NCI-H524 (cell line): ENCODE measurements around the gene MICU1.
"Not testable (repeated sequence)": the region's sequence is repeated elsewhere in the genome, so short reads cannot be mapped to it uniquely, and the experiment has no call there.

Experiments used
- DNase-seq, 2 experiments: peaks; one replicate each; lab custom pipeline; 2025; lab: John Stamatoyannopoulos, UW

MICU1 gene

DNA sequence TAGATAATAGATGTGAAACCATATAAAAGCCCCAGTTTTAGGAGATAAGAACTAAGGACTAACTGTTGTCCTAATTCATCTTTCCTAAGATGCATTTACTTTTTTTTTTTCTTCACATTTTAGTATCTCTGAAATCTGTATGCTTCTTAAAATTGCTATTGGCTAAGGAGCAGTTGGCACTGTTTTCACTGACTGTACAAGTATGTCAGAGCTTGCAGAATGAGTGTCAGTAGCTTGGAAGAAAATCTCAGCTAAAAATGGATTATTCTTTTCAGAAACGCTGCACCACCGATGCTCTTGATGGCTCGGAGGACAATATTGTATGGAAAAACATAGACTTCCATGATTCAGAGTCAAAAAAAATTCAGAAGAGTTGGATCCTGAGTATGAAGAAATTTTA is 180.0 kb downstream of the MICU1 start:
- no peak for DNase-seq

DNA sequence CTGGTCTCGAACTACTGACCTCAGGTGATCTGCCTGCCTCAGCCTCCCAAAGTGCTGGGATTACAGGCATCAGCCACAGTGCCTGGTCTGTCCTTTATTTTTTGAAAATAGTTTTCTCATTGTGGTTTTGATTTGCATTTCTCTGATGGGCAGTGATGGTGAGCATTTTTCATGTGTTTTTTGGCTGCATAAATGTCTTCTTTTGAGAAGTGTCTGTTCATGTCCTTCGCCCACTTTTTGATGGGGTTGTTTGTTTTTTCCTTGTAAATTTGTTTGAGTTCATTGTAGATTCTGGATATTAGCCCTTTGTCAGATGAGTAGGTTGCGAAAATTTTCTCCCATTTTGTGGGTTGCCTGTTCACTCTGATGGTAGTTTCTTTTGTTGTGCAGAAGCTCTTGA is 182.9 kb downstream of the MICU1 start:
- DNase-seq, result not testable (repeated sequence)

DNA sequence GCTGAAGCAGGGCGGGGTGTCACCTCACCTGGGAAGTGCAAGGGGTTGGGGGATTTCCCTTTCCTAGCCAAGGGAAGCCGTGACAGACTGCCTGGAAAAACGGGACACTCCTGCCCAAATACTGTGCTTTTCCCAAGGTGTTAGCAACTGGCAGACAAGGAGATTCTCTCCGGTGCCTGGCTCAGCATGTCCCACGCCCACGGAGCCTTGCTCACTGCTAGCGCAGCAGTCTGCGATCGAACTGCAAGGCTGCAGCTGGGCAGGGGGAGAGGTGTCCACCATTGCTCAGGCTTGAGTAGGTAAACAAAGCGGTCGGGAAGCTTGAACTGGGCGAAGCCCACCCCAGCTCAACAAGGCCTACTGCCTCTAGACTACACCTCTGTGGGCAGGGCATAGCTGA is 190.3 kb downstream of the MICU1 start:
- DNase-seq, result no peak

DNA sequence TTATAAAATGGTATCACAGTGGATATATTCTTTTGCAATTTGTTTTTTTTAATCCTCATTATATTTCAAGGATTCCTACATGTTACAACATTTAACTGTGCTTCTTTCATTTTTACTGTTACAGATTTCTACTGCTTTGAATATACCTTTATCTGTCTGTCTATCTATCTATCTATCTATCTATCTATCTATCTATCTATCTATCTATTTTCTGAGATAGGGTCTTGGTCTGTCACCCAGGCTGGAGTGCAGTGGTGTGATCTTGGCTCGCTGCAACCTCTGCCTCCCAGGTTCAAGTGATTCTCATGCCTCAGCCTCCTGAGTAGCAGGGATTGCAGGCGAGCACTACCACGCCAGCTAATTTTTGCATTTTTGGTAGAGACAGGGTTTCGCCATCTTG is 194.9 kb downstream of the MICU1 start:
- DNase-seq, result not testable (repeated sequence)

DNA sequence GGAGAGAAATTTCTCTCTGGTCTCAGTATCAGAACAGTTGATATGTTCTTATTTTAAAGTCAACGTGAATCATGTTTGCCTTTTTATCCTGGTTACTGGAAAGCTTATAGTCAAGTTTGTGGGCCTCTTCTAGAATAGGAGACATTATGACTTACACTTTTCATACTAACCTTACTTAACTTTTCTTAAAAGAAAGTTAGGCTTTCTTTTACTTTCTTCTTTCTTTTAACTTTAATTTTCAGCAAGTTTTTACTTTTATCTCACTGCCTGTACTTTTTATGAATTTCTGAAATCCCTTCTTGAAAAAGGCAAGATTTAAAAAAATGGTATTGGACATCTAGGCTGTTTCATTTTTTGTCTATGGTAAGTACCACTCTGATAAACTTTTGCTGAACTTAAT is 195.9 kb downstream of the MICU1 start:
- no peak for DNase-seq

DNA sequence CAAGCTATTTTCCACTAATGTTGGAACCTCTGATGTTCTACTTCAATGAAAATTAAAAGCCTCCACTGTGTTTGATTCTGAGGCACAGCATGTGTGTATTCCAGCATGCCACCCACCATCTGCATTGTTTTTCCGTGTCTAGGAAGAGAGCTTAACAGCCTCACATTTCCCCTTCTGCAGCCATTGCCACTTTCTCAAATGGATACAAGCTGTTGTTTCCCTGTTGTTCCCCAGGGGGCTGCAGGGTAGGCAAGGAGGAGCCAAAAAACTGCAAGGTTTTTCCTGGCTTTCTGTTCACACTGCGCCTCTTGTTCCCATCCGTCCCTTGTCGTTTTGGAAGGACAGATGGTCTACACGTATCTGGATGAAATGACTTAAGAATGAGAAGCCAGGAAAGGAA is 198.9 kb downstream of the MICU1 start:
- DNase-seq, result peak; percentile 4 to 68

DNA sequence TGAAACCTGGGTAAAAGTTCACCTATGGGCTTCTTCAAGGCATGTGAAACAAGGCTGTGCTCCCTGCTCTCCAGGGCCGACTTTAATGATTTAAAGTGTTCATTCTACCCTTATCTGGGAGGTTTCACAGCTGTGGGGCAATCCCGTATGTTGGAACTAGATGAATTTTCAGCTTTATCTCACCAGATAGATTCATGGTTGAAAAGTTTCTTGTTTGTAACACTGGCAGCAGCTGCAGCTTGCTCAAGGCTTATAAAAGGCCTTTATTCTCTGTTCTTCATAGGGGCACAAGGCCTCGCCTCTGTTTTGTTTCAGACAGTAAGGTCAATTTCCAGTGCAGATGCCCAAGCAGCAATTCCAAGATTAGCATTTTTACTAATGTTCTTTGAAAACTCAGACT is 200.7 kb downstream of the MICU1 start:
- DNase-seq, result no peak

DNA sequence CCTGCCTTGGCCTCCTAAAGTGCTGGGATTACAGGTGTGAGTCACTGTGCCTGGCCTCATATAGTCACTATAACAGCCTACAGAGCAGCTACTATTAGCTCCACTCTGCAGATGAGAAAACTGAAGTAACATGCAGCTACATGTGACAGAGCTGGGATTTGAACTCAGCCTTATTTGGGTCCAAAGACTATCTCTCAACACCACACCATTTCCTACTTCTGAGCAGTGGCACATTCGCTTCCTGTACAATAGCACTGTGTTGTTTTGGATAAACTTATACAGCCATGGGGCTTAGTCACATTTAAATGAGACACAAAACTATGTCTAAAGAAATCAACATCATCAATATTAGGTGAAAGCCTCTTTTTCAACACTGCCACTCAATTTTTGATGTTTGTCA is 201.3 kb downstream of the MICU1 start:
- no peak for DNase-seq

DNA sequence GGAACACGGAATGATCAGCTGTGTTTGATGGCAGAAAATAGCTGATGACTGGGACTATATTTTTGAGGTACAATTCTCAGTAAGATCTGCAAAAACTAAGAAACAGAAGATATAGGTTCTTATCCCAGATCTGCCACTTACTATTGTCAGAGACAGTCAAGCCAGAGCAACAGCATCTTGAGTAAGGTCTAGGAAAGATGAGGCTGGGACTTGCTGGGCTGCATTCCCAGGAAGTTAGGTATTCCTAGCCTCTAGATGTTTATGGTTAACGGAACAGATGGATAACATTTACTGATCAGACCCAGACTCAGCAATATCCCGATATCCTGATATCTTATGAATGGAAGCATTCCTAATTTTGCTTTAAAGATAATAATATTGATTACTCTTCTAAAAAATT is 202.5 kb downstream of the MICU1 start:
- DNase-seq, result no peak

DNA sequence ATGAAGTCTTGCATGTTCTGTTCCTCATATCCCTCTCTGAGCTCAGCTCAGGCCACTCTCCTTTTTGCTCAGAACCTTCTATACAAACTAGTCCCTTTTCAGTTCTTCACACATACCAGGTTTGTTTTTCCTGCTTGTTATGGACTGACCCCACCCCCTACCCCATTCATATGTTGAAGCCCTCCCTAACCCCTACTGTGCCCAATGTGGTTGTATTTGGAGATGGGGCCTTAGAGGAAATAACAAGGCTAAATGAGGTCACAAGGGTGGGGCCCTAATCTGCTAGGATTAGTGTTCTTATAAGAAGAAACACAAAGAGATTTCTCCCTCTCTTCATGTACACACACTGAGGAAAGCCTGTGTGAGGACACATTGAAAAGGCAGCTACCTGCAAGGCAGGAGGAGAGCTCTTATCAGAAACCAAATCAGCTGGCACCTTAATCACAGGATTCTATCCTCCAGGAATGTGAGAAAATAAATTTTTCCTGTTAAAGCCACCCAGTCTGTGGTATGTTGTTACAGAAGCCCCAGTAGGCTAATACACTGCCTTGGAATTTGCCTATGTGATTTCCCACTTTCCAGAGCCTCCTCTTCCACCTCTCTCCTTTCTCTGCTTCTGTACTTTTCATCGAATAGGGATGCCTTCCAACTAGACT is 203.9 kb downstream of the MICU1 start:
- no peak for DNase-seq

DNA sequence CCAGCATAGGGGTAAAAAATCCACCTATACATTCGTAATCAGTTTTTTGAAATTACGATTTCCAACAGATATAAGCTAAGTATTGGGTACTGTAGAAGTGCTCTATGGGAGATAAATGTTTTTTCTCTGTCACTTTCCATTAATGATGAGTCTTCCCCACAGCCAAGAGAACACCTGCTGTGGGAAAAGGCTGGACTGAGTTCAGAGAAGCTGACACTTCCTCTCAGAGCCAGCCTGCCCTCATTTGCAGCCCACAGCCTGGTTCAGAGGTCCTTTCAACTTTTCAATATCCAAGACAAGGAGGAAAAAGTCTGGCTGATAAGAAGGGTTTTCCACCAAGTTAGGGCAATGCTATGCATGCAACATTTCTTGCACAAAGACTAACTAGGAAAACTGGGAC is 206.6 kb downstream of the MICU1 start:
- no peak for DNase-seq

DNA sequence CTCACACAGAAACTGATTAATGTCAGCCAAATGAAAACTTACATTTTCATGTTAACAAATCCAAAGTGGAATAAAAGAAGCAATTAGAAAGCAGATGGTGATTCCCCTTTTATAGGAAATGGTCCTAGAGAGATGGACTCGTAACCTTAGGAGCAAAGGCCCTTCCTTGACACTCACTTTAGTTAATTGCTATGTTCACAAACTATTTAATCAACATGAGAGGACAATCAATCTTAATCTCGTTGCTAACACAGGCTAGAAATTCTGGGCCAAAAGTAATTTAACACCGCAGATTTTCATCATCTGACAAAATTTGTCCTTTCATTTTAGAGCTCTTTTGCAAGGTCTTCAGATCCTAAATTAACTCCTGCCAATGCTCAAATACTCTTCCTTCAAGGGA is 207.2 kb downstream of the MICU1 start:
- no peak for DNase-seq

DNA sequence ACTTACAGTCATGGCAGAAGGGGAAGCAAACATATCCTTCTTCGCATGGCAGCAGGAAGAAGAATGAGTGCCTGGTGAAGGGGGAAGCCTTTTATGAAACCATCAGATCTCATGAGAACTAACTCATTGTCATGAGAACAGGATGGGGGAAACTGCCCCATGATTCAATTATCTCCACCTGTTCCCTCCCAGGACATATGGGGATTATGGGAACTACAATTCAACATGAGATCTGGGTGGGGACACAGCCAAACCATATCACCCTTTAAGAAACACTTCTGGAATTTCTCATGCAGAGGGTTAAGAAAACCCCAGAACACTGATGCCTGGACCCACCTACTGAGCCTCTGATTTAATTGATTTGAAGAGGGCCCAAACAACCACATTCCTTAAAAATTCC is 207.9 kb downstream of the MICU1 start:
- DNase-seq, result peak in 1 of 2 experiments; percentile 34

DNA sequence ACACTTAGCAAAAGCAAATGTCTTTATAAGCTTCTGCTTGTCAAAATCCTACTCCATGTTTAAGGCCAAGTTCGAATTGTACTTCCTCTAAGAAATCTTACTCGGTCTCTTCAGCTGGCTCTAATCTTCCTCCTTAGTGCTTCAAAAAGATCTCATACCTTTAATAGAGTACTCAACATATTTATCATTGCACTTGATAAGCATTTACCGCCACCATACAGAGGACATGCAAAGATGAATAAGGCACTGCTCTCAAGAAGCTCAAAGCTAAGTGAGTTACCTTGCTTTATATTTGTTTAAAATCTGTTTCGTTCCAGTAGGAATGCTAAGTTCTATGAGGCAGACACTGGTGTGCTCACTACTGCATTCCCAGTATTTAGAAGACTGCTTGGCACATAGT is 209.2 kb downstream of the MICU1 start:
- DNase-seq, result no peak

DNA sequence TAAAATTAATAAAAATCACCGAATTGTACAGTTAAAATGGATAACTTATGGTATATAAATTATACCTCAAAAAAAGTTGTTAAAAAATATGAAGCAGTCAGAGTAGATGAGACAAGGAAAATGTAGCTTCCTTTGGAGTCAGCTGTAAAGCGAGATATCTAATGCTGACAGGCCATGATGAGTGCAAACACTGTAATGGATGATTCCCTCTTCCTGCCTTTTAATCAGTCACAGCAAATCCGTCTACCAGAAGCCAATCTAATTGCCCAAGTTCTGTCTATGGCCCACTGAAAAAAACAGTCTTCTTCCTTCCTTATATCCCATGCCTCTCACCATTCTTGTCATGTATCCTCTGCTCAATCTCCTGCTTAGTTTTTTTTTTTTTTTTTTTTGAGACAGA is 211.2 kb downstream of the MICU1 start:
- no peak for DNase-seq

DNA sequence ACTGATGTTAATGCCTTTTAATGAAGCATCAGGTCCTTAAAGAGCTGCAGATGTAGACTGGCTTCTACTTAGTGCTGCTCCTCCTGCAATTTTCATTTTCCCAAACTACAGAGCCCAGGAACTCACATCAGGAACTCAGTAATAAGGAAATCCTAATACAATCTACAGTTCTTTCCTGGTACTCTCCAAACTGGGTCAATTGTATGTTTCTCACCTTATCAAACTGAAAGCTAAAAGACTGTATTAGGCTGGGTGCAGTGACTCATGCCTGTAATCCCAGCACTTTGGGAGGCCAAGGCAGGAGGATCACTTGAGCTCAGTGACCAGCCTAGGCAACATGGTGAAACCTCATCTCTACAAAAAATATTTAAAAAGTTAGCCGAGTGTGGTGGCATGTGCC is 216.7 kb downstream of the MICU1 start:
- DNase-seq, result no peak

DNA sequence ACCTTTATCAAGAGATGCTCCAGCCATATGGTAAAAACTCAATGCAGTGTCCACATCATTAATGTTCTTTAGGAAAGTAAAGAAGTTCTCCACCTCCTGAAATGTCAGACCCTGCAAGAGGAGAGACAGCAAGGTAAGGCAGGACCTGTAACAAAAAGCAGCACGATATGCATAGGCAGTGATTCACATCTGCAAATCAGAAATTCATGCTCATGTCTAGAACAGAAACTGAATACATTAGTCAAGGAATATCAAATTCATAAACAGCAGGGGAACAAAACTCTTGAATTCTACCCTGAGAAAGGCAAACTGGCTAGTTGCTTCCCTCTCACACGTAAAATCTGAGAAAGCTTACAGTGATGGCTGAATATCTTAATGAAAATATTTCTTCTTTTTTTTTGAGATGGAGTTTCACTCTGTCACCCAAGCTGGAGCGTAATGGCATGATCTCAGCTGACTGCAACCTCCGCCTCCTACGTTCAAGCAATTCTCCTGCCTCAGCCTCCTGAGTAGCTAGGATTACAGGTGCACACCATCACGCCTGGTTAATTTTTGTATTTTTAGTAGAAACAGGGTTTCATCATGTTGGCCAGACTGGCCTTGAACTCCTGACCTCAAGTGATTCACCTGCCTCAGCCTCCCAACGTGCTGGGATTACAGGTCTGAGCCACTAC is 217.8 kb downstream of the MICU1 start:
- no peak for DNase-seq

DNA sequence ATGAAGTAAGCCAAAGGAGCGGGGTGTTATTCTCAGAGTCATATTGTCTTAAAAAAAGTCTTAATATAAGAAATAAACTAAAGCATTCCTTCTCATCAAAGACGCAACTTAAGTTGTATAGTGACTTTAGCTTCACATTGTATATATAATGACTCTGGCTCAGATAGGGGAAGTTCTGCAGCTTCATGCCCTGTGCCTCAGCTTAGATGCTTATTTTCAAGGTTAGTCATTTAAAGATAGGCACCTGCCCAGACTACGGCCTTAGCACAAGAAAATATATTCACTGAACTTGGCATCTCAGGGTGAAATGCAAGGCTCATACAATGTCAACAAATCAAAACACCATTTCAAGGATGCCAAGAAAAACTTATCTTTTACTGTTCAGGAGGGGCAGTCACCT is 218.4 kb downstream of the MICU1 start:
- no peak for DNase-seq

DNA sequence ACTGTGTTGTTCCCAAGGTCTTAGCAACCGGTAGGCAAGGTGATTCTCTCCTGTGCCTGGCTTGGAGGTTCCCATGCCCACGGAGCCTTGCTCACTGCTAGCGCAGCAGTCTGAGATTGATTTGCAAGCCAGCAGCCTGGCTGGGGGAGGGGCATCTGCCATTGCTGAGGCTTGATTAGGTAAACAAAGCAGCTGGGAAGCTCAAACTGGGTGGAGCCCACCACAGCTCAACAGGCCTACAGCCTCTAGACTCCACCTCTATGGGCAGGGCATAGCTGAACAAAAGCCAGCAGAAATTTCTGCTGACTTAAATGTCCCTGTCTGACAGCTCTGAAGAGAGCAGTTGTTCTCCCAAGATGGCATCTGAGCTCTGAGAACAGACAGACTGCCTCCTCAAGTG is 230.3 kb downstream of the MICU1 start:
- not testable (repeated sequence) for DNase-seq

DNA sequence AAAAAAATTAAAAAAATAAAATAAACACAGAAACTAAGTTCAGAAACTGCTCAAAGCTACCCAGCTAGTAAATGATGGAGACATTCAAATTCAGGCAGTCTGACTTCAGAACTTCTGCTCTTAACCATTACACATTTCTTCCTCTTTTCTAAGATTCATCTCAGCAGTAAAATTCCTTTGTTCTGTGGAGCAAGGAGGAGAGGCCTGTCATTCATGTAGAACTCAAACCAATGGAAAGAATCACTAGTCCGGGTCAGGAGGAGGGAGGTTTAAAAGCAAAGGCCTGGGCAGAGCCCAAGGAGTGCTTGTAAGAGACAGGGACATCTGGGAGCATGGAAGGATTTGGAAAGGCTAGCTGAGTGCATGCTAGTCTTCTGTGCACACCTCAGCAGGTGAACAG is 233.3 kb downstream of the MICU1 start:
- DNase-seq, result no peak

DNA sequence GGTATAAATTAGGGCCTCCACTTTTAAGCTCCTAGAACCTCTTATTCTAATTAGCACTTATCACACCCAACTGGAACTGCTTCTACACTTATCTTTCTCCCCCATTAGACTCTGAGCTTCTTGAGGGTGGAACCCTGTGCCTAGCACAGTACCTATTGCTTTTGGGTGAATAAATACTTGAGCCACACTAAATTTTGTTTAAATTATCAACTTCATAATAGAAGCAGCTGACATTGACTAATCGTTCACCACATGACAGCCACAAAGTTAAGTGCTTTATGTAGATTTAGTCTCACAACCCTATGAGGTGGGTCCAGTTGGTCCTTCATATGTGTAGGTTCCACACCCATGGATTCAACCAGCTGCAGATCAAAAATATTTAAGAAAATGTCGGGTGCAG is 235.1 kb downstream of the MICU1 start:
- no peak for DNase-seq

DNA sequence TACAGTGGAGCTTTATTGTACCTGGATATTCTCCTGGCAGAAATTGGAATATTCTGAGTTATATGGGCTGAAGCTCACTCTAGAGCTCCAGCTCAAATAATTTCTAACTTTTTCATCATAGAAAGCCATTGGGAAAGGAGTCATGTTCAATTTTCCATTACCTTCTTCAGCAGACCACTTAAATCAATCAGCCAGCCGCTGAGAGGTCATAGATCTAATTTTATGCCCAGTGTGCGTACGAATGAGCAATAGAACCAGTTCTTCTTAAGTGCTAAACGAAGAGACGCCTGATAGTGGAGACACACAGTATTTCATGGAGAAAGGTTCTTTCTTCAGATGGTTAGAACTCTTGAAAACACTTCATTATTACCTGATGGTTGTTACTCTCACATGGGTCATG is 236.2 kb downstream of the MICU1 start:
- no peak for DNase-seq

DNA sequence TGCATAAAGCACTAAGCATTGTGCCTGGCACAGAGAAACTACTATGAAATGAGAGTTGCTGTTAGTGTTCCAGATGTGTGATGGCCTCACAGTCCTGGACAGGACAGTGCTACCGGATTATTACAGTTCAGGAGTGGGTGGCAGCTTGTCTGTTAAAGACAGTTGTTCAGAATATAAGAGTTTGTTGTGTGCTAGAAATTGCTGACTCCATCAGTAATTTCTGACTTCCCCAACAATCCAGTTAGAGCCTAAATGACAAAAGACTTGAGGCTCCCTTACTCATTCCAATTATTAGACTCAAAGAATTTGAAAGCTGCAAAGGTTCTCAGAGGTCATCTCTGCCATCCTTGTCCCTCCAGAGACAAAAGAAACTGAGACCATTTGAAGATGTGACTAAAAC is 236.9 kb downstream of the MICU1 start:
- DNase-seq, result no peak

DNA sequence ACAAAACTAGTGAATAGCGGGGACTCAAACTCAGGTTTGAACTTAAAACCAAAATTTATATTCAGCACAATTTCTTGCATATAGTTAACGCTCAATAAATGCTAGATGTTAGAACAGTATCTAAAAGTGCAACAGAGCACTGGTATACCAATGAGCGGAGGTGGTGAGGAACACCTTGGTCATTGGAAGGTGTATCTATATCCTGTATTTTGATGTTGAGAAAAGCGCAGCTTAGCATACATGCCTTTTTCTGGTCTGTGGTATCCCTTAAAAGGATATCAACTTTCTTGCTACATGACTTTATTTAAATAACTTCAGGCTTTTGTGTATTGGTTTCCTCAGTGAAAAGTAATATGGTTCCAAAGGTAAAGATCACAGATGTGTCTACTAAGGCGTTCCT is 237.8 kb downstream of the MICU1 start:
- DNase-seq, result no peak
